ENCODE data around the gene OTUD5.
A peak's percentile ranks its signal among the peaks of the same experiment; 100 is the strongest.

OTUD5 gene

GRCh38 chrX:48957477-48957826 lies at the start of gene OTUD5:
Gene OTUD5 (minus strand): TSS chrX:48957607. CDS start chrX:48957570, 37 bp downstream.
- DNase-seq, result peak; percentile 78
- H3K4me3 Mint-ChIP-seq, result peak within 1 kb of the TSS; percentile 98
- peak within 1 kb of the TSS; percentile 100 for H3K27ac Mint-ChIP-seq
- CTCF ChIA-PET, result interaction anchor here (1.1 kb wide), 1 partner anchor 11 kb away, joined by 6 read pairs; no protein-coding TSS in a partner anchor
- no peaks in the 10 kb centered on the region for H3K9me3 Mint-ChIP-seq
- H3K27me3 Mint-ChIP-seq, result peaks cover 3% of the 10 kb centered on the region
- H3K4me1 Mint-ChIP-seq, result peaks cover 59% of the 10 kb centered on the region
- H3K36me3 Mint-ChIP-seq, result peaks cover 19% of the 10 kb centered on the region

GRCh38 chrX:49003696-49004095 lies 46.3 kb upstream of the OTUD5 start:
- Mint-ChIP-seq H3K27me3 (no peaks in the 10 kb centered on the region), H3K27ac (peak overlapping the region; percentile 31), H3K4me1 (peaks cover 22% of the 10 kb centered on the region), H3K4me3 (peak overlapping the region; percentile 53), H3K9me3 (no peaks in the 10 kb centered on the region), H3K36me3 (peaks cover 17% of the 10 kb centered on the region)
- DNase-seq, result no peak
- CTCF ChIA-PET, result no interaction called here

GRCh38 chrX:49002091-49002935 lies 44.9 kb upstream of the OTUD5 start, which contains the start of gene GRIPAP1:
Gene GRIPAP1 (minus strand): TSS chrX:49002264. CDS start chrX:49002229, 35 bp downstream.
- Mint-ChIP-seq H3K36me3 (peaks cover 30% of the 10 kb centered on the region), H3K4me1 (peaks cover 32% of the 10 kb centered on the region), H3K27ac (peak within 1 kb of the TSS; percentile 91), H3K4me3 (peak within 1 kb of the TSS; percentile 98), H3K9me3 (no peaks in the 10 kb centered on the region), H3K27me3 (no peaks in the 10 kb centered on the region)
- CTCF ChIA-PET, result interaction anchor here (0.7 kb wide), 2 partner anchors 40 to 104 kb away, joined by 4 to 5 read pairs; no protein-coding TSS in a partner anchor
- peak; percentile 85 for DNase-seq

- H3K4me3 Mint-ChIP-seq, result peak overlapping the region; percentile 98
- CTCF ChIA-PET, result no interaction called here
- peak; percentile 65 for DNase-seq
These were observed 44.2 kb upstream of the OTUD5 start for GRCh38 chrX:49001521-49002090.

GRCh38 chrX:49000636-49001035 lies 43.2 kb upstream of the OTUD5 start:
- Mint-ChIP-seq H3K4me3 (peak overlapping the region; percentile 98), H3K4me1 (peaks cover 34% of the 10 kb centered on the region)

More at GRCh38 chrX:49001521-49002090, 44.2 kb upstream of the OTUD5 start:
- no peaks in the 10 kb centered on the region for H3K27me3 Mint-ChIP-seq
- peak overlapping the region; percentile 91 for H3K27ac Mint-ChIP-seq
- no peaks in the 10 kb centered on the region for H3K9me3 Mint-ChIP-seq
- peaks cover 34% of the 10 kb centered on the region for H3K4me1 Mint-ChIP-seq
- peaks cover 37% of the 10 kb centered on the region for H3K36me3 Mint-ChIP-seq

GRCh38 chrX:48999030-48999429 lies 41.6 kb upstream of the OTUD5 start:
- CTCF ChIA-PET, result no interaction called here
- Mint-ChIP-seq H3K36me3 (peaks cover 49% of the 10 kb centered on the region), H3K9me3 (no peaks in the 10 kb centered on the region), H3K27ac (no peak overlapping the region), H3K4me1 (peaks cover 34% of the 10 kb centered on the region), H3K27me3 (no peaks in the 10 kb centered on the region), H3K4me3 (no peak overlapping the region)
- DNase-seq, result no peak

More at GRCh38 chrX:49000636-49001035, 43.2 kb upstream of the OTUD5 start:
- CTCF ChIA-PET, result no interaction called here
- Mint-ChIP-seq H3K27ac (no peak overlapping the region), H3K27me3 (no peaks in the 10 kb centered on the region), H3K9me3 (no peaks in the 10 kb centered on the region), H3K36me3 (peaks cover 40% of the 10 kb centered on the region)
- DNase-seq, result no peak

GRCh38 chrX:48998391-48998790 lies 41.0 kb upstream of the OTUD5 start:
- Mint-ChIP-seq H3K4me1 (peaks cover 31% of the 10 kb centered on the region), H3K36me3 (peaks cover 53% of the 10 kb centered on the region), H3K4me3 (no peak overlapping the region), H3K9me3 (no peaks in the 10 kb centered on the region), H3K27ac (no peak overlapping the region), H3K27me3 (no peaks in the 10 kb centered on the region)
- DNase-seq, result no peak
- CTCF ChIA-PET, result no interaction called here

- peaks cover 31% of the 10 kb centered on the region for H3K4me1 Mint-ChIP-seq
- DNase-seq, result no peak
- H3K9me3 Mint-ChIP-seq, result no peaks in the 10 kb centered on the region
- no peaks in the 10 kb centered on the region for H3K27me3 Mint-ChIP-seq
- no peak overlapping the region for H3K27ac Mint-ChIP-seq
- CTCF ChIA-PET, result no interaction called here
- peaks cover 55% of the 10 kb centered on the region for H3K36me3 Mint-ChIP-seq
- no peak overlapping the region for H3K4me3 Mint-ChIP-seq
These were observed 40.5 kb upstream of the OTUD5 start for GRCh38 chrX:48997865-48998264.

- CTCF ChIA-PET, result no interaction called here
- no peak for DNase-seq
- H3K4me1 Mint-ChIP-seq, result peaks cover 31% of the 10 kb centered on the region
- peaks cover 59% of the 10 kb centered on the region for H3K36me3 Mint-ChIP-seq
- H3K9me3 Mint-ChIP-seq, result no peaks in the 10 kb centered on the region
- H3K27ac Mint-ChIP-seq, result no peak overlapping the region
- no peaks in the 10 kb centered on the region for H3K27me3 Mint-ChIP-seq
- H3K4me3 Mint-ChIP-seq, result no peak overlapping the region
These were observed 40.0 kb upstream of the OTUD5 start for GRCh38 chrX:48997455-48997854.

GRCh38 chrX:48996969-48997368 lies 39.6 kb upstream of the OTUD5 start:
- Mint-ChIP-seq H3K4me3 (no peak overlapping the region), H3K9me3 (no peaks in the 10 kb centered on the region), H3K36me3 (peaks cover 62% of the 10 kb centered on the region), H3K27me3 (no peaks in the 10 kb centered on the region), H3K4me1 (peaks cover 31% of the 10 kb centered on the region), H3K27ac (no peak overlapping the region)
- peak; percentile 29 for DNase-seq
- CTCF ChIA-PET, result no interaction called here

GRCh38 chrX:48992341-48992740 lies 34.9 kb upstream of the OTUD5 start:
- CTCF ChIA-PET, result no interaction called here
- H3K4me1 Mint-ChIP-seq, result peaks cover 2% of the 10 kb centered on the region

GRCh38 chrX:48989483-48989882 lies 32.1 kb upstream of the OTUD5 start:
- Mint-ChIP-seq H3K27ac (no peak overlapping the region), H3K27me3 (no peaks in the 10 kb centered on the region), H3K9me3 (no peaks in the 10 kb centered on the region), H3K4me1 (no peaks in the 10 kb centered on the region), H3K36me3 (peaks cover 43% of the 10 kb centered on the region), H3K4me3 (no peak overlapping the region)
- CTCF ChIA-PET, result no interaction called here
- DNase-seq, result no peak

More at GRCh38 chrX:48992341-48992740, 34.9 kb upstream of the OTUD5 start:
- DNase-seq, result no peak
- Mint-ChIP-seq H3K27me3 (no peaks in the 10 kb centered on the region), H3K36me3 (peaks cover 55% of the 10 kb centered on the region), H3K27ac (no peak overlapping the region), H3K9me3 (no peaks in the 10 kb centered on the region), H3K4me3 (no peak overlapping the region)

GRCh38 chrX:48983896-48984295 lies 26.5 kb upstream of the OTUD5 start:
- CTCF ChIA-PET, result no interaction called here
- no peak overlapping the region for H3K27ac Mint-ChIP-seq
- no peaks in the 10 kb centered on the region for H3K27me3 Mint-ChIP-seq
- H3K4me3 Mint-ChIP-seq, result no peak overlapping the region
- peaks cover 42% of the 10 kb centered on the region for H3K36me3 Mint-ChIP-seq
- H3K9me3 Mint-ChIP-seq, result no peaks in the 10 kb centered on the region
- DNase-seq, result no peak
- H3K4me1 Mint-ChIP-seq, result no peaks in the 10 kb centered on the region

- H3K9me3 Mint-ChIP-seq, result no peaks in the 10 kb centered on the region
These were observed 25.7 kb upstream of the OTUD5 start for GRCh38 chrX:48983081-48983480.

GRCh38 chrX:48981178-48981577 lies 23.8 kb upstream of the OTUD5 start:
- CTCF ChIA-PET, result no interaction called here
- no peak for DNase-seq
- H3K9me3 Mint-ChIP-seq, result no peaks in the 10 kb centered on the region
- H3K27me3 Mint-ChIP-seq, result no peaks in the 10 kb centered on the region
- no peak overlapping the region for H3K4me3 Mint-ChIP-seq
- H3K27ac Mint-ChIP-seq, result no peak overlapping the region
- H3K36me3 Mint-ChIP-seq, result peaks cover 42% of the 10 kb centered on the region
- H3K4me1 Mint-ChIP-seq, result peaks cover 7% of the 10 kb centered on the region

More at GRCh38 chrX:48983081-48983480, 25.7 kb upstream of the OTUD5 start:
- no peak for DNase-seq
- CTCF ChIA-PET, result no interaction called here
- Mint-ChIP-seq H3K27ac (no peak overlapping the region), H3K36me3 (peaks cover 39% of the 10 kb centered on the region), H3K4me1 (peaks cover 2% of the 10 kb centered on the region), H3K4me3 (no peak overlapping the region), H3K27me3 (no peaks in the 10 kb centered on the region)
